ENCODE measurements around the gene POR. TPM values are rescaled to one million over a fixed set of nuclear protein-coding genes. Genes with fewer than 3 reads are reported as not detected.

POR gene
- 134 to 172 TPM (median 166 TPM) in 5 replicates for total RNA-seq (2022; extraction: Qiagen RNA extraction)

DNA sequence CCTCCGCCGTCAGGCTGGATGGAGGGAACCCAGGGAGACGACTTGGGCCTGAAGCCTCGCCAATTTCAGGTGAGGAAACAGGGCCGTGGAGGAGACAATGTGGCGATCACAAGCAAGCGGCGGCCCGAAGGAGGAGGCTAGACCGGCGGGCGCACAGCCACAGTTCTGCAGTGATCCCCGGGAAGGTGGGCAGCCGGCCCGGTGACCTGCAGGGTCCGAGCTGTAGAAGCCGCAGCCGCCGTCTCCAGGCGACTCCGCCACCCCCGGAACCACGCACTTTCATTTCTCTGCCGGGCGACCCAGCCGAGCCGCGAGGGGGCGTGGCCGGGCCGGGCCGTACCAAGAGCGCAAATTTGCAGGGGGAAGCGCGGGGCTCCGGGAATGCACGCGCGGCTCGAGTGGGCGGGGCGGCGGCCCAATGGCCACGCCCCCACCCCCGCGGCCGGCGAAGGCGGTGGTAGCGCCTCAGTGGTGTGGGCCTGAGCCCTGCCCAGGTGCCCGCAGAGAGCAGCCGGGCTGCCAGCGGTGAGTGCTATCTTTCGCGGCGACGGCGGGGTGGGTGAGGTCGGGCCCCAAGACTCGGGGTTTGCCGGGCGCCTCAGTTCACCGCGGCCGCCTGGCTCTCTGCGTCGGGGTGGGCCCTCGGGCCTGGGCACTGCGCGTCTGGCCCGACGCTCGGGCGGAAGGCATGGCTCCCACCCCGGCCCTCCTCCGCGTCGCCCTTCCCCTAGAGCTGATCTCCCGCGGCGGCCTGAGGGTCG, at the start of gene POR:
Gene POR, plus strand, starts transcription at position 501 of the 761 bp plus-strand sequence. CDS start 38,847 bp downstream, outside the sequence.

DNA sequence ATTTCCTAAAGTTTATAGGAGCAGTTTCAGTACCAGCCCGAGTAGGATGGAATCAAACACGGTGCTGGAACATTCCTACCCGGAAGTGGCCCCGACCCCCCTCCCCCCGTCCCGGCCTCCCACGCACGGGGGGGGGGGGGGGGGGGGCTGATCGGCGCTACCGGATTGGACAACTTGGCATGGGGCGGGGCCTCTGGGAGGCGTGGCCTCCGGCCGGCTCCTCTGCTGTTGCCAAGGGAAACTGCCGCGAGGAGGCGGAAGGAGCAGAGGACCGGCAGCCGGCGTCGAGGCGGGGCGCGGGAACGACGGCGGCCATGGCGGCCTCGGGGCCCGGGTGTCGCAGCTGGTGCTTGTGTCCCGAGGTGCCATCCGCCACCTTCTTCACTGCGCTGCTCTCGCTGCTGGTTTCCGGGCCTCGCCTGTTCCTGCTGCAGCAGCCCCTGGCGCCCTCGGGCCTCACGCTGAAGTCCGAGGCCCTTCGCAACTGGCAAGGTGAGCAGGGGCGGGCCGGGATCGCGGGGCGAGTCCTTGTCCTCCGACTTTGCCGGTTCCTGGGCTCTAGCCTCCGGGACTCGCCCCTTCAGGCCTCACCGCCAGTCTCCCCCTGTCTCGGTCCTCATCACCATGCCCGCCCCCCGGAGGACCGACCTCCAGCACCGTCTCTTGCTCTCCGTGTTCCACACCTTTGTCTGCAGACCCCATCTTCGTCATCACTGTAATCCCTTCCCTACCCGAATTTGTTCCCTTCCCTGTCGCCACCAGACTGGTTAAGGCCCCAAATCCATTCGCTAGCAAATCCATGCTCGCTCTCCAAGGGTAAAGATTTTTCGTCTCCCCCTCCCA, 36.0 kb upstream of the POR start, which contains the start of gene RHBDD2:
Gene RHBDD2, plus strand, starts transcription at position 266 of the 843 bp plus-strand sequence. Its CDS starts 49 bp downstream, at position 315.

DNA sequence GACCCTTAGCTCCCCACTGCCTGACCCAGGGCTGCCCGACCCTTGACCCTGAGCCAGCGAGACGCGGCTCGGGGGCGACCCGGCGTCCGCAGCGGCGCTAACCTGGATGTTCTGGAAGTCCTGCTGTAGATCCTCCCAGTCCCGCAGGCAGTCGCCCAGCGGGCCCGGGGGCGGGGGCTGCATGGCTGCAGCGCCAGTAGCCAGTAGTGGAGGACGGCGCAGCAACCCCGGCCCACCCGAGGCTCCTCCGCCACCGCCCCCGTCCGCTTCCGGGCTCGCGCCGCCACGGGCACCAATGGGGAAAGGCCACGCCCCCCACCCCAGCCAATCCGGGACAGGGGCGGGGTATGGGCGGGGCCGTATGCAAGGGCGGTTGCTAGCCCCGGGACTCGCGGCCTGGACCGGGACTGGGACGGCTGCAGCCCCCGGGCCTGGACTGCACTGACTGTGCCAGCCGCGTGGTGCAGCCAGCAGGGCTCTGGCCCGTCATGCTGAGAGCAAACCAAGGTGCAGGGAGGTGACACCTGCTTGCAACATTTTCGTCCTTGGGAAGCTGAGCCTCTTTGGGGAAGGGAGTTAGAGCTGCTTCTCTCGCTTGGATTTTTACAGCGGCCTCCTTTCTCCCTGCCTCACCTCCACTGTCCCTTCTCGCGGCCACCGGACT, 79.6 kb downstream of the POR start, which contains the start of gene TMEM120A:
Gene TMEM120A, minus strand, starts transcription at position 208 of the 664 bp plus-strand sequence. Its CDS starts 25 bp downstream, at position 183.

Other genes with a start within 250 kb of the POR start
- 14.0 to 20.4 TPM (median 19.3 TPM) in 5 replicates for gene HIP1, start 176.2 kb upstream of the POR start, total RNA-seq (2022; extraction: Qiagen RNA extraction)
- gene CCL26, start 142.9 kb upstream of the POR start, total RNA-seq (2022; extraction: Qiagen RNA extraction), result 8.2 to 11.2 TPM (median 8.8 TPM) in 5 replicates
- gene CCL24, start 101.3 kb upstream of the POR start, total RNA-seq (2022; extraction: Qiagen RNA extraction), result not detected in 5 replicates
- 78.9 to 102 TPM (median 96.8 TPM) in 5 replicates for gene RHBDD2, start 36.1 kb upstream of the POR start, total RNA-seq (2022; extraction: Qiagen RNA extraction)
- gene TMEM120A, start 79.4 kb downstream of the POR start, total RNA-seq (2022; extraction: Qiagen RNA extraction), result 34.7 to 47.1 TPM (median 42.5 TPM) in 5 replicates
- gene STYXL1, start 132.8 kb downstream of the POR start, total RNA-seq (2022; extraction: Qiagen RNA extraction), result 39.3 to 51.8 TPM (median 41.1 TPM) in 5 replicates
- 333 to 418 TPM (median 378 TPM) in 5 replicates for gene MDH2, start 133.0 kb downstream of the POR start, total RNA-seq (2022; extraction: Qiagen RNA extraction)

Data from A549 treated with CORT108297 at 1 μM for 4 hours (cell line).